ENCODE measurements around the gene SPTBN2.

GRCh38 chr11:66725114-66725513 is 3.9 kb downstream of the SPTBN2 start:
- TF ChIP-seq SP1 (IDR thresholded peaks at IDR 0.05) (no peak), FOXK2 (IDR thresholded peaks at IDR 0.05) (no peak), ZNF384 (IDR thresholded peaks at IDR 0.05) (no peak), HDGF (IDR thresholded peaks at IDR 0.05; ENCODE audit: borderline replicate concordance) (no peak), TARDBP (IDR thresholded peaks at IDR 0.05) (no peak), SUZ12 (IDR thresholded peaks at IDR 0.05) (no peak), NFRKB (IDR thresholded peaks at IDR 0.05) (no peak), FOXM1 (IDR thresholded peaks at IDR 0.05; ENCODE audit: borderline replicate concordance) (no peak), BHLHE40 (IDR thresholded peaks at IDR 0.05; ENCODE audit: borderline replicate concordance) (no peak), FOXA1 (IDR thresholded peaks at IDR 0.05) (no peak), CTBP1 (IDR thresholded peaks at IDR 0.05; ENCODE audit: borderline replicate concordance) (no peak), PKNOX1 (IDR thresholded peaks at IDR 0.05) (no peak)
